ENCODE results near the gene OSBPL3.

The OSBPL3 gene

DNA sequence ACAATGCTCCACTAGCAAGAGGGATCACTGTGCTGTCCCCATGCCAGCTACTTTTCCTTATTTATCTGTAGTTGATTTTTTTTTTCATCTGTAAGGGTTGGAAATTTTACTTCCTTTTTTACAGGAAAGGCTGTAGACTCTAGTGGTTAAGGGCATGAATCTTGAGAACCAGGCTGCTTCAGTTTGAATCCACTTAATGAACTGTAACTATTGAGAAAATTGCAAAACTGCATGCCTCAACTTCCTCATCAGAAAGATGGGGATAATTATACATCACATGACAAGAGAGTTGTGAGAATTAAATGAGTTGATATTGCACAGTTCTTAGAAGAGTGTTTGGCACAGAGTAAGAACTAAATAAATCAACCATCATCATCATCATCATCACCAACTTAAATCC lies 116.4 kb downstream of the OSBPL3 start:
- TF ChIP-seq, protein P1, sequence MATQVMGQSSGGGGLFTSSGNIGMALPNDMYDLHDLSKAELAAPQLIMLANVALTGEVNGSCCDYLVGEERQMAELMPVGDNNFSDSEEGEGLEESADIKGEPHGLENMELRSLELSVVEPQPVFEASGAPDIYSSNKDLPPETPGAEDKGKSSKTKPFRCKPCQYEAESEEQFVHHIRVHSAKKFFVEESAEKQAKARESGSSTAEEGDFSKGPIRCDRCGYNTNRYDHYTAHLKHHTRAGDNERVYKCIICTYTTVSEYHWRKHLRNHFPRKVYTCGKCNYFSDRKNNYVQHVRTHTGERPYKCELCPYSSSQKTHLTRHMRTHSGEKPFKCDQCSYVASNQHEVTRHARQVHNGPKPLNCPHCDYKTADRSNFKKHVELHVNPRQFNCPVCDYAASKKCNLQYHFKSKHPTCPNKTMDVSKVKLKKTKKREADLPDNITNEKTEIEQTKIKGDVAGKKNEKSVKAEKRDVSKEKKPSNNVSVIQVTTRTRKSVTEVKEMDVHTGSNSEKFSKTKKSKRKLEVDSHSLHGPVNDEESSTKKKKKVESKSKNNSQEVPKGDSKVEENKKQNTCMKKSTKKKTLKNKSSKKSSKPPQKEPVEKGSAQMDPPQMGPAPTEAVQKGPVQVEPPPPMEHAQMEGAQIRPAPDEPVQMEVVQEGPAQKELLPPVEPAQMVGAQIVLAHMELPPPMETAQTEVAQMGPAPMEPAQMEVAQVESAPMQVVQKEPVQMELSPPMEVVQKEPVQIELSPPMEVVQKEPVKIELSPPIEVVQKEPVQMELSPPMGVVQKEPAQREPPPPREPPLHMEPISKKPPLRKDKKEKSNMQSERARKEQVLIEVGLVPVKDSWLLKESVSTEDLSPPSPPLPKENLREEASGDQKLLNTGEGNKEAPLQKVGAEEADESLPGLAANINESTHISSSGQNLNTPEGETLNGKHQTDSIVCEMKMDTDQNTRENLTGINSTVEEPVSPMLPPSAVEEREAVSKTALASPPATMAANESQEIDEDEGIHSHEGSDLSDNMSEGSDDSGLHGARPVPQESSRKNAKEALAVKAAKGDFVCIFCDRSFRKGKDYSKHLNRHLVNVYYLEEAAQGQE (IDR thresholded peaks at IDR 0.05; ENCODE audit: low read depth), result no peak
- no peak for TF ChIP-seq EP300 (IDR thresholded peaks at IDR 0.05; ENCODE audit: borderline replicate concordance)
- no peak for TF ChIP-seq EGR1 (IDR thresholded peaks at IDR 0.05)
- no peak for TF ChIP-seq CREB1 (IDR thresholded peaks at IDR 0.05; ENCODE audit: low read depth)
- no peak for TF ChIP-seq TEAD4 (IDR thresholded peaks at IDR 0.05)
- TF ChIP-seq NFIC (IDR thresholded peaks at IDR 0.05), result no peak
- TF ChIP-seq YY1 (IDR thresholded peaks at IDR 0.05; ENCODE audit: low read depth), result no peak
- TF ChIP-seq TCF12 (IDR thresholded peaks at IDR 0.05; ENCODE audit: low read depth), result no peak
- no peak for TF ChIP-seq TAF1 (IDR thresholded peaks at IDR 0.05; ENCODE audit: low read depth)
- TF ChIP-seq, protein P2, sequence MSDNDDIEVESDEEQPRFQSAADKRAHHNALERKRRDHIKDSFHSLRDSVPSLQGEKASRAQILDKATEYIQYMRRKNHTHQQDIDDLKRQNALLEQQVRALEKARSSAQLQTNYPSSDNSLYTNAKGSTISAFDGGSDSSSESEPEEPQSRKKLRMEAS (IDR thresholded peaks at IDR 0.05), result no peak
- TF ChIP-seq, protein P3, sequence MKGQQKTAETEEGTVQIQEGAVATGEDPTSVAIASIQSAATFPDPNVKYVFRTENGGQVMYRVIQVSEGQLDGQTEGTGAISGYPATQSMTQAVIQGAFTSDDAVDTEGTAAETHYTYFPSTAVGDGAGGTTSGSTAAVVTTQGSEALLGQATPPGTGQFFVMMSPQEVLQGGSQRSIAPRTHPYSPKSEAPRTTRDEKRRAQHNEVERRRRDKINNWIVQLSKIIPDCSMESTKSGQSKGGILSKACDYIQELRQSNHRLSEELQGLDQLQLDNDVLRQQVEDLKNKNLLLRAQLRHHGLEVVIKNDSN (IDR thresholded peaks at IDR 0.05), result no peak
- TF ChIP-seq FOXM1 (IDR thresholded peaks at IDR 0.05; ENCODE audit: borderline replicate concordance, low read depth), result no peak
- TF ChIP-seq CEBPB (IDR thresholded peaks at IDR 0.05), result no peak
- TF ChIP-seq RAD21 (IDR thresholded peaks at IDR 0.05; ENCODE audit: low read depth), result no peak
- no peak for TF ChIP-seq ZBTB7A (IDR thresholded peaks at IDR 0.05; ENCODE audit: low read depth)

DNA sequence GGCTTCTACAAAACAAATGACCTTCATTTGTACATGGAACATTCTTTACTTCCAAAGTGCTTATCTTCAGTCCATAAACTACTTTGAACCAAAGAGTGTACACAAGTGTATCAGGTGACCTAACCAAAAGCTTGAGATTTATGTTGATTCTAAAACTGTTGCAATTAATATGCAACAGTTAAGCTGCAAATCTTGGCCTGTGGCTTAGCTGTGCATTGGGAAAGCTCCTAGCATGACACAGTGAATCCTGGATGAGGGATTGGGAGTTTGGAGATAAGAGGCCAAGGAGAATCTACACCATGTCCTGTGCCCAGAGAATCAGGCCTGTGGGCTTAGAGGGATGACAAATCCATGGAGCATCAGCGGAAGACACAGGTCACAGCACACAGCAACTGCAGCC lies 117.5 kb downstream of the OSBPL3 start:
- TF ChIP-seq, protein P1 (IDR thresholded peaks at IDR 0.05; ENCODE audit: low read depth), result no peak
- TF ChIP-seq, protein P3 (IDR thresholded peaks at IDR 0.05), result no peak
- TF ChIP-seq CEBPB (IDR thresholded peaks at IDR 0.05) (no peak), TEAD4 (IDR thresholded peaks at IDR 0.05) (no peak), ZBTB7A (IDR thresholded peaks at IDR 0.05; ENCODE audit: low read depth) (no peak), EGR1 (IDR thresholded peaks at IDR 0.05) (no peak), FOXM1 (IDR thresholded peaks at IDR 0.05; ENCODE audit: borderline replicate concordance, low read depth) (no peak), YY1 (IDR thresholded peaks at IDR 0.05; ENCODE audit: low read depth) (no peak), TCF12 (IDR thresholded peaks at IDR 0.05; ENCODE audit: low read depth) (no peak), CREB1 (IDR thresholded peaks at IDR 0.05; ENCODE audit: low read depth) (no peak), RAD21 (IDR thresholded peaks at IDR 0.05; ENCODE audit: low read depth) (no peak), NFIC (IDR thresholded peaks at IDR 0.05) (no peak), TAF1 (IDR thresholded peaks at IDR 0.05; ENCODE audit: low read depth) (no peak), EP300 (IDR thresholded peaks at IDR 0.05; ENCODE audit: borderline replicate concordance) (no peak)
- TF ChIP-seq, protein P2 (IDR thresholded peaks at IDR 0.05), result no peak

DNA sequence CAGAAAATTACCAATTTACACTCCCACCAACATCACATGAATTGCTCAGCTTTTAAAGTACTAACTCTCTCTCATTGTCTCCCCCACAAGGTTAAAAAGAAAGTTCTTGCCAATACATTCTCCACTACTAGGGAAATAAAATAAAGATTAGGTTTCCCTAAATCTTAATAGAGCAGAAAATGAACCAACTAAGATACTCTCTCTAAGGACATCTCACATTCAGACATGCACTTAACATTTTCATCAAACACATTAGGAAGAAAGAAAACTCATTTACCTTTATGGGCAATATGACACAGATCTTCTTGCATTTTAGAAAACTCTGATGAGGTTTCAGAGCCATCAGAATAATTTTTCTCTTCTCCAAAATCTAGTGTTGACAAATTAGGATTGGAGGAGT lies 118.6 kb downstream of the OSBPL3 start:
- no peak for TF ChIP-seq NFIC (IDR thresholded peaks at IDR 0.05)
- no peak for TF ChIP-seq TEAD4 (IDR thresholded peaks at IDR 0.05)
- no peak for TF ChIP-seq RAD21 (IDR thresholded peaks at IDR 0.05; ENCODE audit: low read depth)
- TF ChIP-seq, protein P1 (IDR thresholded peaks at IDR 0.05; ENCODE audit: low read depth), result no peak
- TF ChIP-seq TCF12 (IDR thresholded peaks at IDR 0.05; ENCODE audit: low read depth), result no peak
- no peak for TF ChIP-seq TAF1 (IDR thresholded peaks at IDR 0.05; ENCODE audit: low read depth)
- TF ChIP-seq EGR1 (IDR thresholded peaks at IDR 0.05), result no peak
- TF ChIP-seq YY1 (IDR thresholded peaks at IDR 0.05; ENCODE audit: low read depth), result no peak
- TF ChIP-seq CEBPB (IDR thresholded peaks at IDR 0.05), result no peak

DNA sequence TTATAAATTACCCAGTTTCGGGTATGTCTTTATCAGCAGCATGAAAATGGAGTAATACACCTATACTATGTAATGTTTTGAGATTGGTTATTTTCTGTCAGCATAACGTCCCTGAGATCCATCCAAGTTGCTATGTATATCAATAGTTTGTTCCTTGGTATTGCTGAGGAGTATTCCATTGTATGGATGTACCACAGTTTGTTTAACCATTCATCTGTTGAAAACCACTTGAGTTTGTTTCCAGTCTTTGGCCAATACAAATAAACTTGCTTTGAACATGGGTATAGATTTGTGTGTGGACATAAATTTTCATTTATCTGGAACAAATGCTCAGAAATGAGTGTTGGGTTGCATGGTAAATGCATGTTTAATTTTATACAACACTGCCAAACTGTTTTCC lies 119.4 kb downstream of the OSBPL3 start:
- no peak for TF ChIP-seq EP300 (IDR thresholded peaks at IDR 0.05; ENCODE audit: borderline replicate concordance)
- no peak for TF ChIP-seq EGR1 (IDR thresholded peaks at IDR 0.05)
- TF ChIP-seq, protein P1 (IDR thresholded peaks at IDR 0.05; ENCODE audit: low read depth), result no peak
- TF ChIP-seq CEBPB (IDR thresholded peaks at IDR 0.05), result no peak
- no peak for TF ChIP-seq FOXM1 (IDR thresholded peaks at IDR 0.05; ENCODE audit: borderline replicate concordance, low read depth)
- no peak for TF ChIP-seq ZBTB7A (IDR thresholded peaks at IDR 0.05; ENCODE audit: low read depth)
- TF ChIP-seq NFIC (IDR thresholded peaks at IDR 0.05), result no peak
- no peak for TF ChIP-seq TEAD4 (IDR thresholded peaks at IDR 0.05)
- TF ChIP-seq TAF1 (IDR thresholded peaks at IDR 0.05; ENCODE audit: low read depth), result no peak
- TF ChIP-seq YY1 (IDR thresholded peaks at IDR 0.05; ENCODE audit: low read depth), result no peak
- no peak for TF ChIP-seq TCF12 (IDR thresholded peaks at IDR 0.05; ENCODE audit: low read depth)
- no peak for TF ChIP-seq RAD21 (IDR thresholded peaks at IDR 0.05; ENCODE audit: low read depth)
- TF ChIP-seq CREB1 (IDR thresholded peaks at IDR 0.05; ENCODE audit: low read depth), result no peak
